HL-60 (cell line): Measurements from ENCODE around the gene ATG4B.

Source experiments
- CTCF ChIP-seq: IDR thresholded peaks from one replicate; pipeline ENCODE4 v1.5.1; 2011; ENCODE audit warnings: low read length, control low read depth, inconsistent platforms; ENCODE audit not compliant: insufficient read depth
- GABPA ChIP-seq: IDR thresholded peaks from 2 replicates; pipeline ENCODE4 v1.6.1; 2012; ENCODE audit warnings: low read depth
- POLR2AphosphoS5 ChIP-seq: IDR thresholded peaks from 2 replicates; pipeline ENCODE4 v1.6.1; 2012; ENCODE audit warnings: low read depth
- SPI1 ChIP-seq: IDR thresholded peaks from 2 replicates; pipeline ENCODE4 v1.6.1; 2012; ENCODE audit warnings: low read depth, mild to moderate bottlenecking, borderline replicate concordance
- TF ChIP-seq, protein P1 (sequence below): IDR thresholded peaks from 2 replicates; pipeline ENCODE4 v1.6.1; 2012; ENCODE audit warnings: low read depth; ENCODE audit not compliant: insufficient replicate concordance

DNA sequence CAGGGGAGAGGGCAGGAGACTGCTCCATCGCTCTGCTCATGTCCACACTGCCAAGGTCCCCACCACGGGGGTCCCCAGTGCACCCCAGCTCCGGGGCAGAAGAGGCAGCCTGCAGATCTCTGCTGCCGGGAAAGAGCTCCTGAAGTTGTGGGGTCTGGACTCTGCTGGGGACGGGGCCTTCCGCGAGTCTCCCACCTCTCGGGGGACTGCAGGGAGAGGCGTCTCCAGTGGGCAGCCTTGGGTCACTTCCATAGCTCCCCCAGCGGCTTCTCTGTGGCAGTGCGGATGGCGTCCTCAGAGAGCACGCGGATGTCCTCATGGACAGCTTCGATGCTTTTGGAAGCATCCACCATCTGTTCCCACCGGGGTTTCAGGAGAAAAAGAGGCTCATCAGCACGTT lies 38.4 kb downstream of the ATG4B start:
- no peak for TF ChIP-seq CTCF
- no peak for TF ChIP-seq SPI1
- TF ChIP-seq, protein P1, sequence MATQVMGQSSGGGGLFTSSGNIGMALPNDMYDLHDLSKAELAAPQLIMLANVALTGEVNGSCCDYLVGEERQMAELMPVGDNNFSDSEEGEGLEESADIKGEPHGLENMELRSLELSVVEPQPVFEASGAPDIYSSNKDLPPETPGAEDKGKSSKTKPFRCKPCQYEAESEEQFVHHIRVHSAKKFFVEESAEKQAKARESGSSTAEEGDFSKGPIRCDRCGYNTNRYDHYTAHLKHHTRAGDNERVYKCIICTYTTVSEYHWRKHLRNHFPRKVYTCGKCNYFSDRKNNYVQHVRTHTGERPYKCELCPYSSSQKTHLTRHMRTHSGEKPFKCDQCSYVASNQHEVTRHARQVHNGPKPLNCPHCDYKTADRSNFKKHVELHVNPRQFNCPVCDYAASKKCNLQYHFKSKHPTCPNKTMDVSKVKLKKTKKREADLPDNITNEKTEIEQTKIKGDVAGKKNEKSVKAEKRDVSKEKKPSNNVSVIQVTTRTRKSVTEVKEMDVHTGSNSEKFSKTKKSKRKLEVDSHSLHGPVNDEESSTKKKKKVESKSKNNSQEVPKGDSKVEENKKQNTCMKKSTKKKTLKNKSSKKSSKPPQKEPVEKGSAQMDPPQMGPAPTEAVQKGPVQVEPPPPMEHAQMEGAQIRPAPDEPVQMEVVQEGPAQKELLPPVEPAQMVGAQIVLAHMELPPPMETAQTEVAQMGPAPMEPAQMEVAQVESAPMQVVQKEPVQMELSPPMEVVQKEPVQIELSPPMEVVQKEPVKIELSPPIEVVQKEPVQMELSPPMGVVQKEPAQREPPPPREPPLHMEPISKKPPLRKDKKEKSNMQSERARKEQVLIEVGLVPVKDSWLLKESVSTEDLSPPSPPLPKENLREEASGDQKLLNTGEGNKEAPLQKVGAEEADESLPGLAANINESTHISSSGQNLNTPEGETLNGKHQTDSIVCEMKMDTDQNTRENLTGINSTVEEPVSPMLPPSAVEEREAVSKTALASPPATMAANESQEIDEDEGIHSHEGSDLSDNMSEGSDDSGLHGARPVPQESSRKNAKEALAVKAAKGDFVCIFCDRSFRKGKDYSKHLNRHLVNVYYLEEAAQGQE: no peak
- no peak for TF ChIP-seq POLR2AphosphoS5
- TF ChIP-seq GABPA: no peak
